PC-3 (cell line): ENCODE data around the gene S100A14. TPM values are rescaled to one million over a fixed set of nuclear protein-coding genes. Genes with fewer than 3 reads are reported as not detected.
A peak's percentile ranks its signal among the peaks of the same experiment; 100 is the strongest.

Experiments
- ATAC-seq: fragments of 200-7000 bp; cut with Tn5 transposase; 2 replicates; pipeline ENCODE4 v1.9.1; 2020; ENCODE audit warnings: mild to moderate bottlenecking, moderate library complexity
- BruUV-seq: library from RNA; stranded (reverse); fragments of 400-500 nt; replicated peaks from 2 replicates; lab custom pipeline; 2021; lab: Mats Ljungman, UMichigan
- CTCF ChIA-PET: fragments of 300-600 bp; sonication (Branson Sonifier 250); formaldehyde crosslinking; loops from one replicate; lab custom pipeline; 2022; ENCODE audit warnings: antibody characterized with exemption; lab: Charles Lee
- POLR2A ChIA-PET: fragments of 300-600 bp; sonication (Branson Sonifier 250); formaldehyde crosslinking; loops from one replicate; lab custom pipeline; 2022; ENCODE audit warnings: antibody characterized with exemption; ENCODE audit not compliant: unreplicated experiment; lab: Charles Lee
- DNase-seq: peaks from one replicate; pipeline ENCODE4 v3.0.0-alpha.2; 2015
- H2AFZ ChIP-seq: fragments of 300-600 bp; sonication (generic); 2 replicates; pipeline ENCODE4 v1.6.0; 2016; ENCODE audit warnings: antibody characterized with exemption, low read length
- H3F3A ChIP-seq: fragments of 300-600 bp; sonication (generic); one replicate; pipeline ENCODE4 v1.6.0; 2017; ENCODE audit warnings: antibody characterized with exemption, low read length, control low read depth, mild to moderate bottlenecking; ENCODE audit not compliant: unreplicated experiment
- H3K27ac ChIP-seq: fragments of 300-600 bp; sonication (generic); 2 replicates; pipeline ENCODE4 v1.5.1; 2016; ENCODE audit warnings: mild to moderate bottlenecking, low read length
- H3K27me3 ChIP-seq: fragments of 300-600 bp; sonication (generic); 2 replicates; pipeline ENCODE4 v1.6.1; 2016; ENCODE audit warnings: low read length, mixed read lengths
- H3K36me3 ChIP-seq: fragments of 300-600 bp; sonication (generic); 2 replicates; pipeline ENCODE4 v1.6.1; 2016; ENCODE audit warnings: low read depth, mixed run types, low read length, mixed read lengths
- H3K4me1 ChIP-seq: fragments of 300-600 bp; sonication (generic); 2 replicates; pipeline ENCODE4 v1.5.1; 2016; ENCODE audit warnings: low read length; ENCODE audit not compliant: insufficient read depth
- H3K4me2 ChIP-seq: fragments of 300-600 bp; sonication (generic); 2 replicates; pipeline ENCODE4 v1.6.0; 2016; ENCODE audit warnings: low read length
- H3K4me3 ChIP-seq: fragments of 300-600 bp; sonication (generic); 2 replicates; pipeline ENCODE4 v1.5.1; 2016; ENCODE audit warnings: mild to moderate bottlenecking, low read length, mixed read lengths
- H3K79me2 ChIP-seq: fragments of 300-600 bp; sonication (generic); 2 replicates; pipeline ENCODE4 v1.6.1; 2017; ENCODE audit warnings: low read length, mixed read lengths
- H3K9ac ChIP-seq: fragments of 300-600 bp; sonication (generic); 2 replicates; pipeline ENCODE4 v1.6.0; 2016; ENCODE audit warnings: mild to moderate bottlenecking, low read length
- H3K9me2 ChIP-seq: fragments of 300-600 bp; sonication (generic); replicated peaks from 2 replicates; pipeline ENCODE4 v1.6.1; 2016; ENCODE audit warnings: mixed run types, low read length, mixed read lengths
- H3K9me3 ChIP-seq: fragments of 300-600 bp; sonication (generic); 2 replicates; pipeline ENCODE4 v1.6.1; 2016; ENCODE audit warnings: low read length, mixed read lengths
- H4K20me1 ChIP-seq: fragments of 300-600 bp; sonication (generic); 2 replicates; pipeline ENCODE4 v1.6.1; 2016; ENCODE audit warnings: low read length, mixed read lengths
- EZH2 ChIP-seq: fragments of 300-600 bp; sonication (generic); IDR thresholded peaks from one replicate; pipeline ENCODE4 v1.6.1; 2017; ENCODE audit warnings: antibody characterized with exemption, mild to moderate bottlenecking, low read length; ENCODE audit not compliant: unreplicated experiment
- EZH2phosphoT487 ChIP-seq: fragments of 300-600 bp; sonication (generic); IDR thresholded peaks from 2 replicates; pipeline ENCODE4 v1.6.1; 2018; ENCODE audit warnings: mild to moderate bottlenecking, antibody characterized with exemption, low read length, borderline replicate concordance
- intact Hi-C: fragments of 100-400 bp; cut with micrococcal nuclease; formaldehyde crosslinking; loops from 2 replicates; pipeline ENCODE4 v1.9.0; 2023
- total RNA-seq: library from RNA; depleted of rRNA; stranded (reverse); fragments of >200 nt; gene quantifications from 2 replicates; pipeline ENCODE4 v1.2.3, GENCODE V29; 2014
- TF ChIP-seq, protein P1 (sequence below): fragments of 300-600 bp; sonication (generic); conservative IDR thresholded peaks from 2 replicates; pipeline ENCODE4 v1.5.1; 2017; ENCODE audit warnings: antibody characterized with exemption, low read depth, mild to moderate bottlenecking, low read length

Gene S100A14
- total RNA-seq, 1 experiment from 2014 or later: 462 TPM

DNA sequence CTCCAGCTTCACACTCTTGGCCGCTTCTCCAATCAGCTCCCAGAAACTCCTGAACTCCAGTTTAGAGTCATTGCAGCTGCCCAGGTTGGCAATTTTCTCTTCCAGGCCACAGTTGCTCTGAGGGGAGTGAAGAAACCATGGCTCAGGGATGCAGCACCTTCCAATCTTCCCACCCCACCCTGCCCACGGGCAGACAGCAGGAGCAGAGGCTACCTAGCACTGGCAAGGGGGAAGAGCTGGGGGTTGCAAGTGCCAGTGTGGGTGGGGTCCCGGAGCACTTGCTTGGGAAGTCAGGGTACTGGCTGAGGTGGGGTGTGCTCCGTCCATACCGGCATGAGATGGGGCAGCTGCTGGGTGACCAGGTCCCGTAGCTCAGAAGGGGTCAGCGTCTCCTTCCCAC lies 1.2 kb downstream of the S100A14 start:
- ChIA-PET POLR2A (interaction anchor here (1.2 to 1.3 kb wide), 3 partner anchors 12 to 43 kb away, joined by 3 to 7 read pairs (median 3); partner anchors contain the start of genes CHTOP and S100A13), CTCF (interaction anchor here (0.9 to 1.5 kb wide), 3 partner anchors 19 to 104 kb away, joined by 3 to 5 read pairs (median 3); partner anchors contain the start of gene CHTOP)
- H3K27me3 ChIP-seq: no peaks in the 10 kb centered on the region
- no peaks in the 10 kb centered on the region for H3K9me3 ChIP-seq
- no peak overlapping the region for H3K27ac ChIP-seq
- DNase-seq (no peak), ATAC-seq (no peak)
- H3K4me2 ChIP-seq: peak overlapping the region; percentile 81
- peaks cover 62% of the 10 kb centered on the region for H3K4me1 ChIP-seq
- BruUV-seq: no TSS peak
- peaks cover 69% of the 10 kb centered on the region for H3K79me2 ChIP-seq
- intact Hi-C loops: no loop called here
- no peak overlapping the region; the same call in 1 of the 2 replicates for H3K9ac ChIP-seq
- H3F3A ChIP-seq: peaks cover 19% of the 10 kb centered on the region
- TF ChIP-seq EZH2 (no peak), EZH2phosphoT487 (no peak)
- TF ChIP-seq, protein P1, sequence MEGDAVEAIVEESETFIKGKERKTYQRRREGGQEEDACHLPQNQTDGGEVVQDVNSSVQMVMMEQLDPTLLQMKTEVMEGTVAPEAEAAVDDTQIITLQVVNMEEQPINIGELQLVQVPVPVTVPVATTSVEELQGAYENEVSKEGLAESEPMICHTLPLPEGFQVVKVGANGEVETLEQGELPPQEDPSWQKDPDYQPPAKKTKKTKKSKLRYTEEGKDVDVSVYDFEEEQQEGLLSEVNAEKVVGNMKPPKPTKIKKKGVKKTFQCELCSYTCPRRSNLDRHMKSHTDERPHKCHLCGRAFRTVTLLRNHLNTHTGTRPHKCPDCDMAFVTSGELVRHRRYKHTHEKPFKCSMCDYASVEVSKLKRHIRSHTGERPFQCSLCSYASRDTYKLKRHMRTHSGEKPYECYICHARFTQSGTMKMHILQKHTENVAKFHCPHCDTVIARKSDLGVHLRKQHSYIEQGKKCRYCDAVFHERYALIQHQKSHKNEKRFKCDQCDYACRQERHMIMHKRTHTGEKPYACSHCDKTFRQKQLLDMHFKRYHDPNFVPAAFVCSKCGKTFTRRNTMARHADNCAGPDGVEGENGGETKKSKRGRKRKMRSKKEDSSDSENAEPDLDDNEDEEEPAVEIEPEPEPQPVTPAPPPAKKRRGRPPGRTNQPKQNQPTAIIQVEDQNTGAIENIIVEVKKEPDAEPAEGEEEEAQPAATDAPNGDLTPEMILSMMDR: no peak
- no peaks in the 10 kb centered on the region for H3K9me2 ChIP-seq
- H2AFZ ChIP-seq: no peak overlapping the region
- peak overlapping the region; percentile 70 for H3K4me3 ChIP-seq
- H4K20me1 ChIP-seq: no peaks in the 10 kb centered on the region
- peaks cover 11% of the 10 kb centered on the region for H3K36me3 ChIP-seq

DNA sequence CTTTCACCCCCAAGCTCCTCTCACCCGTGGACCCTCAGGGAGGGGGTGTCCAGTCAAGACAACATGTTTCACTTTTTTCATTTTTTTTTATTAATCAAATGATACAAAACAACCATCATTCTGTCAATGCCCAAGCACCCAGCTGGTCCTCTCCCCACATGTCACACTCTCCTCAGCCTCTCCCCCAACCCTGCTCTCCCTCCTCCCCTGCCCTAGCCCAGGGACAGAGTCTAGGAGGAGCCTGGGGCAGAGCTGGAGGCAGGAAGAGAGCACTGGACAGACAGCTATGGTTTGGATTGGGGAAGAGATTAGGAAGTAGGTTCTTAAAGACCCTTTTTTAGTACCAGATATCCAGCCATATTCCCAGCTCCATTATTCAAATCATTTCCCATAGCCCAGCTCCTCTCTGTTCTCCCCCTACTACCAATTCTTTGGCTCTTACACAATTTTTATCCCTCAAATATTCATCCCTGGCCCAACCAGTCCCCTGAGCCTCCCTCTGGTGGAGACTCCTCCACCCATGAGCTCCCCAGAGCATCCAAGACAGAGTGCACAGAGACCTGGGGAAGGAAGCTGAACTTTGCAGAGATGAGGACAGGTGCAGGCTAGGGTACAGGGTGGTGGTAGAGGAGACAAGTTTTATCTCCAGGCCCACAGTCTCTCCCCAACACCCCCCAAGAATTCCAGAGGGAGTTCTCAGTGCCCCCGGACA lies 1.8 kb downstream of the S100A14 start:
- H3K9me2 ChIP-seq: no peaks in the 10 kb centered on the region
- no peaks in the 10 kb centered on the region for H4K20me1 ChIP-seq
- H3K9ac ChIP-seq: no peak overlapping the region; the same call in 1 of the 2 replicates
- H3F3A ChIP-seq: peaks cover 24% of the 10 kb centered on the region
- H3K36me3 ChIP-seq: peaks cover 10% of the 10 kb centered on the region
- no peak overlapping the region for H2AFZ ChIP-seq
- no peaks in the 10 kb centered on the region for H3K9me3 ChIP-seq
- H3K4me1 ChIP-seq: peaks cover 67% of the 10 kb centered on the region
- ChIA-PET CTCF (interaction anchor here (0.9 to 2.6 kb wide), 4 partner anchors 13 to 104 kb away, joined by 3 to 17 read pairs (median 4); partner anchors contain the start of genes CHTOP and S100A13), POLR2A (interaction anchor here (0.6 to 1.3 kb wide), 3 partner anchors 13 to 23 kb away, joined by 3 to 7 read pairs (median 3); partner anchors contain the start of genes CHTOP and S100A13)
- TF ChIP-seq EZH2 (no peak), EZH2phosphoT487 (no peak)
- TF ChIP-seq, protein P1: no peak; the same call in 1 of the 2 replicates
- ATAC-seq: no peak
- no TSS peak for BruUV-seq
- peak overlapping the region; percentile 70 for H3K4me3 ChIP-seq
- intact Hi-C loops: no loop called here
- H3K27ac ChIP-seq: peak overlapping the region; percentile 15
- no peak for DNase-seq
- peaks cover 74% of the 10 kb centered on the region for H3K79me2 ChIP-seq
- H3K27me3 ChIP-seq: no peaks in the 10 kb centered on the region
- peak overlapping the region; percentile 81 for H3K4me2 ChIP-seq
